Brain pericyte (primary cell): ENCODE data around the gene OOSP1.
"Not testable (repeated sequence)": the region's sequence is repeated elsewhere in the genome, so short reads cannot be mapped to it uniquely, and the experiment has no call there.

Experiments used
- DNase-seq: peaks from one replicate; pipeline ENCODE4 v3.0.0-alpha.2; 2012; ENCODE audit warnings: low read depth, low spot score

The OOSP1 gene

GRCh38 chr11:59960502-59961381, 22.5 kb downstream of the OOSP1 start:
- DNase-seq, result no peak

GRCh38 chr11:59962107-59962482, 23.9 kb downstream of the OOSP1 start:
- no peak for DNase-seq

- DNase-seq, result no peak
Observed at GRCh38 chr11:59963733-59964132, 25.5 kb downstream of the OOSP1 start, which contains the start of gene OOSP4A. OOSP4A (plus strand) TSS chr11:59964033; CDS start chr11:59964033, 0 bp downstream.

- no peak for DNase-seq
Observed at GRCh38 chr11:59965424-59965823, 27.2 kb downstream of the OOSP1 start.

- DNase-seq, result no peak
Observed at GRCh38 chr11:59966201-59966600, 28.0 kb downstream of the OOSP1 start.

- no peak for DNase-seq
Observed at GRCh38 chr11:59967677-59968394, 29.6 kb downstream of the OOSP1 start.

- DNase-seq, result no peak
Observed at GRCh38 chr11:59968395-59968783, 30.2 kb downstream of the OOSP1 start.

DNA sequence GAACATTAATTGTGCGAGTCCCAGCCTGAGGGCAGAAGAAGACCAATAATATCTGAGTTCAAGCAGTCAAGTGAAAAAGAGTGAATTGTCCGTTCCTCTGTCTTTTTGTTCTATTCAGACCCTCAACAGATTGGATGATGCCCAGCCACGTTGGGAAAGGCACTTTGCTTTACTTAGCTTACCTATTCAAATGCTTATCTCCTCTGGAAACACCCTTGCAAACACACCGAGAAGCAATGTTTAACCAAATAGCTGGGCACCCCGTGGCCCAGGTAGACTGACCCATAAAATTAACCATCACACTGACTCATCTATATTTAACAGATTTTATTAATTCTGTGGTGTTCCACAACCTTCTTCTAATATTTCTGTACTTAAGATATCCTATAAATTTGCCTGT, 34.9 kb downstream of the OOSP1 start:
- no peak for DNase-seq

- DNase-seq, result no peak
Observed at GRCh38 chr11:59981106-59981770, 43.0 kb downstream of the OOSP1 start.

DNA sequence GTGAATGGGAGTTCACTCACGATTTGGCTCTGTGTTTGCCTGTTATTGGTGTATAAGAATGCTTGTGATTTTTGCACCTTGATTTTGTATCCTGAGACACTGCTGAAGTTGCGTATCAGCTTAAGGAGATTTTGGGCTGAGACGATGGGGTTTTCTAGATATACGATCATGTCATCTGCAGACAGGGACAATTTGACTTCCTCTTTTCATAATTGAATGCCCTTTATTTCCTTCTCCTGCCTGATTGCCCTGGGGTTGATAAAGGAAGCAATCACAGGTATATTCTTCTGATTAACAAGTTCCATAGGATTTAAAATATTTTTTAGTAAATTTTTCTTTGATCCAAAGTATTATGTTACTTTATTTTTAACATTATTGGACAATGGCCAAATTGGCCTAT, 43.8 kb downstream of the OOSP1 start:
- not testable (repeated sequence) for DNase-seq

DNA sequence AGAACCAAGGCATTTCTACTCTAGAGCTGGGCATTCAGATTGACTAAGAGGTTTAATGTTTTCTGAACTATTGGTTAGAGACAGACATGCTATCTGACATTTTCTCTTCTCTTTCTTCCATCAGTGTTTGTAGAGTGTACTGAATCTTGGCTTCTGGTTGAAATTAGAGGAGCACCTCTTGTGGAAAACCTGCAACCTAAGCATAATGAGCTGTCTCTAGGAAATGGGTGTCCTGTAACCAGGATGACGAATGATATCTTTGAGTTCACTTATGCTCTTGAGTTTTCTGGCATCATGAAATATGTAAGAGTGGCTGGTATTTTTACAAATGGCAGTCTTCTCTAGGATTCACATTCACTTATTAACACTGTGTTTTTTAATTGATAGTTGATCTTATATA, 45.0 kb downstream of the OOSP1 start:
- no peak for DNase-seq

GRCh38 chr11:59984368-59984767, 46.1 kb downstream of the OOSP1 start:
- DNase-seq, result no peak

GRCh38 chr11:59990421-59990820, 52.2 kb downstream of the OOSP1 start:
- no peak for DNase-seq

DNA sequence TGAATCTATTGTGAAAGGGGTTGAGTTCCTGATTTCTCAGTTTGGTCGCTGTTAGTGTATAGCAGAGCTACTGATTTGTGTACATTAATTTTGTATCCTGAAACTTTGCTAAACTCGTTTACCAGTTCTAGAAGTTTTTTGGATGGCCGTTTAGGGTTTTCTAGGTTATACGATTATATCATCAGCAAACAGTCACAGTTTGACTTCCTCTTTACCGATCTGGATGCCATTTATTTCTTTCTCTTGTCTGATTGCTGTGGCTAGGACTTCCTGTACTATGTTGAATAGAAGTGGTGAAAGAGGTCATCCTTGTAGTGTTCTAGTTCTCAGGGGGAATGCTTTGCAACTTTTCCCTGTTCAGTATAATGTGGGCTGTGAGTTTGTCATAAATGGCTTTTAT, 54.2 kb downstream of the OOSP1 start:
- DNase-seq, result no peak

GRCh38 chr11:59997800-59998199, 59.6 kb downstream of the OOSP1 start:
- no peak for DNase-seq

GRCh38 chr11:59999691-60000090, 61.5 kb downstream of the OOSP1 start:
- no peak for DNase-seq

- no peak for DNase-seq
Observed at GRCh38 chr11:60003729-60004128, 65.5 kb downstream of the OOSP1 start.

GRCh38 chr11:60005360-60005759, 67.1 kb downstream of the OOSP1 start:
- no peak for DNase-seq
